T-helper 2 cell treated with Interferon-gamma antibody and Interleukin-4, amounts not matched to agents 100 ng/mL and 5 ng/mL, for 36 hours (primary cell): Measurements from ENCODE around the gene C16orf96. TPM values are rescaled to one million over a fixed set of nuclear protein-coding genes. Genes with fewer than 3 reads are reported as not detected.

Source experiments
- intact Hi-C: fragments of 100-400 bp; cut with micrococcal nuclease; formaldehyde crosslinking; loops from one replicate; pipeline ENCODE4 v1.15.1; 2023
- total RNA-seq: library from RNA; stranded (reverse); gene quantifications from 2 replicates; pipeline ENCODE4 v1.2.3, GENCODE V29; 2022

The C16orf96 gene
- 0.05 and 0.16 TPM in 2 replicates for total RNA-seq

- intact Hi-C loops: no loop called here
These were observed at the start of gene C16orf96 for GRCh38 chr16:4556112-4556511. TSS of gene C16orf96 (plus strand) at chr16:4556340. CDS start at chr16:4556490, 150 bp downstream.

- intact Hi-C loops: loop anchor here (1.0 to 10.0 kb wide), 5 partner anchors 9 to 448 kb away; partner anchors contain the start of genes SEC14L5 and UBALD1
These were observed 49.7 kb upstream of the C16orf96 start for GRCh38 chr16:4506450-4506849.

- intact Hi-C loops: loop anchor here (10.0 kb wide), 2 partner anchors 107 to 447 kb away; partner anchors contain the start of genes SEC14L5 and UBALD1
These were observed 48.4 kb upstream of the C16orf96 start for GRCh38 chr16:4507588-4508345.

- intact Hi-C loops: loop anchor here (10.0 kb wide), 2 partner anchors 106 to 446 kb away; partner anchors contain the start of genes SEC14L5 and UBALD1
These were observed 47.3 kb upstream of the C16orf96 start for GRCh38 chr16:4508806-4509205.

- intact Hi-C loops: loop anchor here (10.0 kb wide), 2 partner anchors 105 to 445 kb away; partner anchors contain the start of genes SEC14L5 and UBALD1
These were observed 46.7 kb upstream of the C16orf96 start for GRCh38 chr16:4509420-4509819.

GRCh38 chr16:4510131-4510530 is 46.0 kb upstream of the C16orf96 start:
- intact Hi-C loops: no loop called here

- intact Hi-C loops: no loop called here
These were observed 45.3 kb upstream of the C16orf96 start for GRCh38 chr16:4510747-4511426.

GRCh38 chr16:4511441-4512082 is 44.6 kb upstream of the C16orf96 start:
- intact Hi-C loops: no loop called here

- intact Hi-C loops: no loop called here
These were observed 43.7 kb upstream of the C16orf96 start for GRCh38 chr16:4512473-4512872.

GRCh38 chr16:4513086-4513860 is 42.9 kb upstream of the C16orf96 start:
- intact Hi-C loops: no loop called here

GRCh38 chr16:4513881-4514280 is 42.3 kb upstream of the C16orf96 start:
- intact Hi-C loops: loop anchor here (2.0 kb wide), 1 partner anchor 35 kb away; no protein-coding TSS in a partner anchor

GRCh38 chr16:4514606-4515005 is 41.5 kb upstream of the C16orf96 start:
- intact Hi-C loops: loop anchor here (1.0 to 5.0 kb wide), 3 partner anchors 8 to 37 kb away; partner anchors contain the start of gene HMOX2

- intact Hi-C loops: loop anchor here (1.0 to 5.0 kb wide), 3 partner anchors 9 to 38 kb away; partner anchors contain the start of gene HMOX2
These were observed 40.4 kb upstream of the C16orf96 start for GRCh38 chr16:4515611-4516233.

- intact Hi-C loops: loop anchor here (5.0 kb wide), 1 partner anchor 41 kb away; the partner anchor contains the start of gene HMOX2
These were observed 38.1 kb upstream of the C16orf96 start for GRCh38 chr16:4517812-4518680.

GRCh38 chr16:4519274-4520058 is 36.7 kb upstream of the C16orf96 start:
- intact Hi-C loops: loop anchor here (5.0 kb wide), 1 partner anchor 42 kb away; the partner anchor contains the start of gene HMOX2

GRCh38 chr16:4520913-4521312 is 35.2 kb upstream of the C16orf96 start:
- intact Hi-C loops: no loop called here

- intact Hi-C loops: no loop called here
These were observed 34.0 kb upstream of the C16orf96 start for GRCh38 chr16:4522051-4522581.

- intact Hi-C loops: no loop called here
These were observed 32.5 kb upstream of the C16orf96 start for GRCh38 chr16:4523686-4524085.
